HCT116 (cell line): ENCODE results near the gene FNBP1L.

Experiments used
- CBX3 ChIP-seq: IDR thresholded peaks from 2 replicates; pipeline ENCODE4 v1.6.1; 2012; ENCODE audit warnings: low read depth
- CTCF ChIP-seq, 3 experiments: fragments of 200-600 bp in 1 of 3; sonication (generic) in 1 of 3; IDR thresholded peaks in 2 of 3; conservative IDR thresholded peaks in 1 of 3; 2 replicates each; pipeline ENCODE4 v1.5.1; 2012 to 2017; ENCODE audit warnings: low read depth in 2 of 3, low read length in 2 of 3, antibody characterized with exemption in 1 of 3, borderline replicate concordance in 1 of 3, control low read depth in 1 of 3, mild to moderate bottlenecking in 1 of 3, mixed read lengths in 1 of 3, mixed run types in 1 of 3, moderate library complexity in 1 of 3; ENCODE audit not compliant: insufficient read depth in 1 of 3
- ELF1 ChIP-seq: IDR thresholded peaks from 2 replicates; pipeline ENCODE4 v1.6.1; 2012; ENCODE audit warnings: low read depth, borderline replicate concordance
- MAX ChIP-seq: IDR thresholded peaks from 2 replicates; pipeline ENCODE4 v1.6.1; 2012
- POLR2A ChIP-seq: IDR thresholded peaks from 2 replicates; pipeline ENCODE4 v1.7.0; 2011; ENCODE audit warnings: borderline replicate concordance; ENCODE audit not compliant: insufficient read depth, insufficient read length; ENCODE audit errors: extremely low read depth
- YY1 ChIP-seq: IDR thresholded peaks from 2 replicates; pipeline ENCODE4 v1.6.1; 2011; ENCODE audit warnings: low read length, low read depth, moderate library complexity, mild to moderate bottlenecking; ENCODE audit not compliant: insufficient replicate concordance; ENCODE audit errors: extremely low read depth

- TF ChIP-seq POLR2A (no peak), YY1 (no peak), MAX (no peak), CBX3 (no peak), CTCF (IDR thresholded peaks at IDR 0.05 in 2 of 3, conservative IDR thresholded peaks at IDR 0.05 in 1 of 3; ENCODE audit: borderline replicate concordance in 1 of 3, insufficient read depth in 1 of 3, low read depth in 2 of 3, low read length in 2 of 3) (no peak), ELF1 (no peak)
Measured at GRCh38 chr1:93531193-93531592, 83.3 kb downstream of the FNBP1L start.
